Osteoblast (primary cell): ENCODE data around the gene TXNIP. TPM values are rescaled to one million over a fixed set of nuclear protein-coding genes. Genes with fewer than 3 reads are reported as not detected.
A peak's percentile ranks its signal among the peaks of the same experiment; 100 is the strongest.

Source experiments
- DNase-seq: peaks from one replicate; pipeline ENCODE4 v3.0.0; 2011; ENCODE audit warnings: low spot score, mixed read lengths; ENCODE audit not compliant: insufficient read length; ENCODE audit errors: missing footprints
- H2AFZ ChIP-seq: 2 replicates; pipeline ENCODE4 v1.6.0; 2011; ENCODE audit warnings: mild to moderate bottlenecking, low read length
- H3K27ac ChIP-seq: 2 replicates; pipeline ENCODE4 v1.5.1; 2011; ENCODE audit warnings: mild to moderate bottlenecking, low read depth, low read length, moderate library complexity
- H3K27me3 ChIP-seq: 2 replicates; pipeline ENCODE4 v1.6.0; 2012; ENCODE audit warnings: mild to moderate bottlenecking, control low read depth, inconsistent platforms, low read length, moderate library complexity; ENCODE audit not compliant: insufficient read depth
- H3K36me3 ChIP-seq: 2 replicates; pipeline ENCODE4 v1.5.1; 2011; ENCODE audit warnings: mild to moderate bottlenecking, low read length, control low read depth, moderate library complexity; ENCODE audit not compliant: insufficient read depth
- H3K4me1 ChIP-seq: 2 replicates; pipeline ENCODE4 v1.5.1; 2011; ENCODE audit warnings: mild to moderate bottlenecking, low read length, control low read depth, moderate library complexity; ENCODE audit not compliant: insufficient read depth
- H3K4me2 ChIP-seq: 2 replicates; pipeline ENCODE4 v1.6.0; 2011; ENCODE audit warnings: mild to moderate bottlenecking, low read length; ENCODE audit not compliant: insufficient read depth
- H3K4me3 ChIP-seq: fragments of 200-600 bp; sonication (generic); 3 replicates; pipeline ENCODE4 v1.5.1; 2012; ENCODE audit warnings: mild to moderate bottlenecking, low read length, inconsistent platforms; ENCODE audit not compliant: insufficient read depth
- H3K79me2 ChIP-seq: 2 replicates; pipeline ENCODE4 v1.6.0; 2012; ENCODE audit warnings: mild to moderate bottlenecking, low read length, control low read depth, inconsistent platforms; ENCODE audit not compliant: insufficient read depth
- H3K9me3 ChIP-seq: 2 replicates; pipeline ENCODE4 v1.5.1; 2011; ENCODE audit warnings: low read depth, low read length, control low read depth
- H4K20me1 ChIP-seq: 2 replicates; pipeline ENCODE4 v1.6.0; 2012; ENCODE audit warnings: mild to moderate bottlenecking, low read length, control low read depth; ENCODE audit not compliant: insufficient read depth
- total RNA-seq: library from RNA; depleted of rRNA; stranded (reverse); fragments of >200 nt; gene quantifications from 2 replicates; pipeline ENCODE4 v1.2.3, GENCODE V29; 2012
- TF ChIP-seq, protein P1 (sequence below): IDR thresholded peaks from 2 replicates; pipeline ENCODE4 v1.5.1; 2011; ENCODE audit warnings: mild to moderate bottlenecking, low read depth, low read length, moderate library complexity; ENCODE audit errors: extremely low read depth

The TXNIP gene
- total RNA-seq, 1 donor, result 400 TPM

DNA sequence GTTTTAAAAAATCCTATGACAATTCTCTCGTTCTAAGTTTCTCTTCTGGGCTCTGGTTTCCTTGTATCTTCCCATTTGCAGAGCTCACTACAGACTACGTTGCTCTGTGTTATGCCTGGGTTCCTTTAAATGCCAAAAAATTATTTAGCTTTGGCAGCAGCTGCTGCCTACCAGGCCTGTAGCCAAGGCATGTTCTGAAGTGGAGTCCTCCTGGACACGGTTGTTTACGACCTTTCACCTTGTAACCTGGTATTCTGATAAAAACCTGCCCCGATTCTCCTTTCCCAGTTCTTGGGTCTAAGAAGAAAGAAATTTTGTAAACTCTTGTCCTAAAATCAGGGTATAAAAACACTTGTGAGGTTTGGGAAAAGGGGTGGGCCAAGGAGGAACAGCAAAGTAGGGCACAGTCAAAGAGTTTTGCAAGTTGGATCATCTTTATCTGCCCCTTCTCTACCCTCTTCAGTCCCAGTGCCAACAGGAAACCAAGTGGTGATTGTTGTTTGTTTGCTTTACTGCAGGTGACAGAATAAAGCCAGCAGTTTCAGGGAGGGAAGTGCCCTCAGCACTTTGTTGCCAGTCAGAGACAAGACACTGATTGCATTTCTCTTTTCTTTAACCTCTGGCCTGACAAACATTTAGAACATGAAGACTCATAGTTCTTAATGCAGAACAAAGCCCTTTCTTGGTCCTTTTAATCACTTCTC is 3.1 kb upstream of the TXNIP start:
- no peaks in the 10 kb centered on the region for H3K27me3 ChIP-seq
- H3K4me2 ChIP-seq, result no peak overlapping the region
- peaks cover 18% of the 10 kb centered on the region for H4K20me1 ChIP-seq
- no peak for DNase-seq
- TF ChIP-seq, protein P1, sequence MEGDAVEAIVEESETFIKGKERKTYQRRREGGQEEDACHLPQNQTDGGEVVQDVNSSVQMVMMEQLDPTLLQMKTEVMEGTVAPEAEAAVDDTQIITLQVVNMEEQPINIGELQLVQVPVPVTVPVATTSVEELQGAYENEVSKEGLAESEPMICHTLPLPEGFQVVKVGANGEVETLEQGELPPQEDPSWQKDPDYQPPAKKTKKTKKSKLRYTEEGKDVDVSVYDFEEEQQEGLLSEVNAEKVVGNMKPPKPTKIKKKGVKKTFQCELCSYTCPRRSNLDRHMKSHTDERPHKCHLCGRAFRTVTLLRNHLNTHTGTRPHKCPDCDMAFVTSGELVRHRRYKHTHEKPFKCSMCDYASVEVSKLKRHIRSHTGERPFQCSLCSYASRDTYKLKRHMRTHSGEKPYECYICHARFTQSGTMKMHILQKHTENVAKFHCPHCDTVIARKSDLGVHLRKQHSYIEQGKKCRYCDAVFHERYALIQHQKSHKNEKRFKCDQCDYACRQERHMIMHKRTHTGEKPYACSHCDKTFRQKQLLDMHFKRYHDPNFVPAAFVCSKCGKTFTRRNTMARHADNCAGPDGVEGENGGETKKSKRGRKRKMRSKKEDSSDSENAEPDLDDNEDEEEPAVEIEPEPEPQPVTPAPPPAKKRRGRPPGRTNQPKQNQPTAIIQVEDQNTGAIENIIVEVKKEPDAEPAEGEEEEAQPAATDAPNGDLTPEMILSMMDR, result no peak
- peaks cover 19% of the 10 kb centered on the region for H3K79me2 ChIP-seq
- peaks cover 14% of the 10 kb centered on the region for H3K36me3 ChIP-seq
- H3K27ac ChIP-seq, result no peak overlapping the region
- peaks cover 10% of the 10 kb centered on the region for H3K4me1 ChIP-seq
- peak overlapping the region; percentile 47 for H2AFZ ChIP-seq
- no peak overlapping the region for H3K4me3 ChIP-seq
- H3K9me3 ChIP-seq, result no peaks in the 10 kb centered on the region

DNA sequence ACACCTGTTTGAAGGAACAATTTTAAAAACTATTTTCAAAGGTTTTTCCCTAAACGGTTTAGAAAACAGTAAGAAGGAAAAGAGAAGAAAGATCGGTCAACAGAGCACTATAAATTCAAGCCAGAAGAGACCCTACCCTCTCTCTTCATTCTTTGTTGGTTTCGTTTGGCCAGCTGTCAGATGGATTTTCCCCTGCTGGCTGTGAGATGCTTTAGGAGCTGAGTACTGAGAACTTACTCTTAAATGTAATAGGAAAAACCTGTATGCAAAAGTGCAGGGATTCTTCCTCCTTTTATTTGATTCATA is 1.3 kb upstream of the TXNIP start:
- no peak overlapping the region for H3K4me3 ChIP-seq
- H3K9me3 ChIP-seq, result no peaks in the 10 kb centered on the region
- H4K20me1 ChIP-seq, result peaks cover 36% of the 10 kb centered on the region
- H3K4me1 ChIP-seq, result peaks cover 26% of the 10 kb centered on the region
- peak overlapping the region; percentile 92 for H3K4me2 ChIP-seq
- no peak for DNase-seq
- peaks cover 32% of the 10 kb centered on the region for H3K36me3 ChIP-seq
- peaks cover 37% of the 10 kb centered on the region for H3K79me2 ChIP-seq
- no peaks in the 10 kb centered on the region for H3K27me3 ChIP-seq
- TF ChIP-seq, protein P1, result no peak
- no peak overlapping the region for H3K27ac ChIP-seq
- H2AFZ ChIP-seq, result peak overlapping the region; percentile 84

GRCh38 chr1:145997016-145997717 is 788 bp upstream of the TXNIP start:
- H3K9me3 ChIP-seq, result no peaks in the 10 kb centered on the region
- H2AFZ ChIP-seq, result peak overlapping the region; percentile 84
- peaks cover 40% of the 10 kb centered on the region for H3K79me2 ChIP-seq
- peak overlapping the region; percentile 92 for H3K4me2 ChIP-seq
- peak overlapping the region; percentile 91 for H3K4me3 ChIP-seq
- peak overlapping the region; percentile 47 for H3K27ac ChIP-seq
- H4K20me1 ChIP-seq, result peaks cover 41% of the 10 kb centered on the region
- peaks cover 29% of the 10 kb centered on the region for H3K4me1 ChIP-seq
- no peaks in the 10 kb centered on the region for H3K27me3 ChIP-seq
- H3K36me3 ChIP-seq, result peaks cover 37% of the 10 kb centered on the region
- DNase-seq, result peak; percentile 74
- TF ChIP-seq, protein P1, result no peak

DNA sequence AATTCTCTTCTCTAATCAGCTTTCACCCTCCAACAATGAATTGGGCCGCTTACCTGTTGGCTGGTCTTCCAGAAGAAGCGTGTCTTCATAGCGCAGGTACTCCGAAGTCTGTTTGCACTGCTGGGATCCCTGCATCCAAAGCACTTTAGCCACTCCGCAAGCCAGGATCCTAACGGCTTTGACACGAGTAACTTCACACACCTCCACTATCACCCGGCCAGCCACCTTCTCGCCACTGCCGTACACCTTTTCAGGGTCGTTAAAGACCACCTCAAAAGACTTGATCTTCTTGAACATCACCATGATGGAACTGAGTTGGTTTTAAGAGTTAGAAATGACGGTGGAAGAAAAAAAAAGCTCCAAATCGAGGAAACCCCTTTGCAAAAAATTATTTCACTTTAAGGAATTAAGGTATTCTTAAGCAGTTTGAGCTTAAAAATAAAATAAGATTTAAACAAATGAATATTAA is 381 bp downstream of the TXNIP start:
- peak overlapping the region; percentile 40 for H3K27ac ChIP-seq
- no peaks in the 10 kb centered on the region for H3K9me3 ChIP-seq
- TF ChIP-seq, protein P1, result no peak
- peak overlapping the region; percentile 92 for H3K4me2 ChIP-seq
- DNase-seq, result no peak
- peak overlapping the region; percentile 91 for H3K4me3 ChIP-seq
- H3K36me3 ChIP-seq, result peaks cover 38% of the 10 kb centered on the region
- no peak overlapping the region for H2AFZ ChIP-seq
- no peaks in the 10 kb centered on the region for H3K27me3 ChIP-seq
- peaks cover 29% of the 10 kb centered on the region for H3K4me1 ChIP-seq
- H3K79me2 ChIP-seq, result peaks cover 40% of the 10 kb centered on the region
- H4K20me1 ChIP-seq, result peaks cover 43% of the 10 kb centered on the region
